Stimulated activated naive CD8-positive, alpha-beta T cell treated with anti-CD3 and anti-CD28 coated beads, Interleukin-15, Interleukin-2, amounts not matched to agents 100 U/mL and 50 U/mL, for 24 hours (primary cell): ENCODE data around the gene MPHOSPH9.

Experiments used
- ATAC-seq: fragments of 150-1000 bp; cut with Tn5 transposase; one replicate; pipeline ENCODE4 v1.10.0; 2021
- DNase-seq: peaks from one replicate; pipeline ENCODE4 v3.0.0; 2021

MPHOSPH9 gene

DNA sequence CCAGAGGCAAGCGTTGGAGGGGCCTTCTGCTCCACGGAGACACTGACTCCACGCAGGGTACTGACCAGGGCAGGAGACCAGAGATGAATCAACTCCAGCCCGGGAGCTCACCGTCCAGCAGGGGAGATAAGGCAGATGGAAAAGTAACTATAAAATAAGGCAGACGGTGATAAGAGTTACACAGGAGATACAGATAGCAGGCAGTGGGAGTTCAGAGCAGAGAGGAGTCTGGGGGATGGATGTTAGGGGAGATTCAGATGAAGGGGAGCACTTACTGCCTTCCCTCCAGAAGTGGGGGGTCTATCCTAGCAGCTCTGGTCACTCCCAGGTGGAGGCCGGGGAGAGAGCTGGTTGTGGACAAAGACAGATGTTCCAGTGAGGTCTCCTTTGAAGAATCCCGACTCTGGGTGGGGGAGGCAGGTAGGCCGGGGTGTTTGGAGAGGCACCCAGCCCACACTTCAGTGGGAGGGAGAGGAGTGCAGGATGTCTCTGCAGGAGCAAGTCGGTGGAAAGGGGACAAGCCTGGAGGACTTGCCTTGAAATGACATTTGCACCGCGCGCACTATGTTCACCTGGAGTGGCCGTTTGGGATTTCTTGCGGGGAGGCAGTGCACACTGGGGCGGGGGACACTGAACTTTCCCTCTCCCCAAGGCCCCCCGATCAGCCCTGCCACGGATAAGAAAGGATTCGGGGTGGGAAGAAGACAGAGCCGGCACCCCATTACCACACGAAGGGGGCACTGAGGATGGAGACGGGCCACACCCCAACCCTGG is 83.3 kb downstream of the MPHOSPH9 start:
- no peak for ATAC-seq

DNA sequence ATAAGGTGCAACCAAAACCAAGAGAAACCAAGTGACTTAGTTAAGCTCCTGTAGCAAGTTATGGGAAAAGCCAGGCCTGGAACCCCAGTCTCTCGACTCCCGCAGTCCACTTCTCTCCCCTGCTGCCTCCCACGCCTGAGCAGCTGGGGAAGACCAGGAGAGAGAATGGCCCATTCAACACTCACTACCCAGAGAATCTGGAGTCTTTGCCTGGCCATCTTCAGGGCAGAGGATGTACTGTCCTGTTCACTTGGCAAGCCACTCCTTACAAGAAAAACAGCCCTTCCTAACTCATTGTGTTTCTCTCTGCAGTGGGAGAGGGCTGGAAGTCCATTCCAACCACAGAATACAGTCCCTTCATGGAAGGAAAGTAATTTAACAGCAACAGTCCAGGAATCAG is 83.9 kb downstream of the MPHOSPH9 start:
- ATAC-seq (no peak), DNase-seq (no peak)

More for the DNA sequence above, 83.3 kb downstream of the MPHOSPH9 start:
- DNase-seq, result no peak

DNA sequence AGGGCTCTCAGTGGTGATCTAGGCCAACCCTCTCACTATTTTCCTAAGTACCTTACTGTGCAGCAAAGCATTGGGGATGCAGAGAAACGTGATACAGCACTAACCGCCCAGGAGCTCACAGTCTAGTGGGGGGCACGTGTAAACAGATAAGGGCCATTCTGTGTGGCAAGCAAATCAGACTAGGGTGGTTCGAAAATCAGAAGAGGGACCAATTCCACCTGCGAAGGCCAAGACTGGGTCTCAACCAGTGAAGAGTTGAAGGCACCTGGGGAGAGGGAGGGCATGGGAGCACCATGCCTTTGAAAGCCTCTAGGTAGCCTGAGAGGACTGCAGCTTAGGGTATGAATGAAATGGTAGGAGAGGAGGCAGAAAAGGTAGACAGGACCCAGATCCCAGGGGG is 84.3 kb downstream of the MPHOSPH9 start:
- ATAC-seq, result no peak
- no peak for DNase-seq

- DNase-seq (no peak), ATAC-seq (no peak)
Measured at GRCh38 chr12:123148223-123148622, 84.7 kb downstream of the MPHOSPH9 start.

DNA sequence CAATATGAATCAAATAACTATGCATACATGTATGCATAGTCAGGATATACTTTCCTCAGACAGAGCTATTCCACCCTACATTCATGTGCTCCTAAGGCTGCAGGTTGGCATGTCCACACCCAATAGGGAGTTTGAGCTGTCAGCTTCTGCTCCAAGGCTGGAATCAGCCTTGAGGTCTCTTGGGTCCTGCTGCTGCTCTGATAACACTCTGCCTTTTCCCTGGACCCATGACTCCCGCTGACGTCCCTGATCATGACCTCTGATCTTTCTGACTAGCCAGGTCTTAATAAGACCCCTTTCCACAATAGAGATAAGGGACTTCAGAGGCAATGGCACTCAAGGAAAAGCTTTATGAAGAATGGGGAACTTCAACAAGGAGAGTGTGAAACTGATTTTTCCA is 87.7 kb downstream of the MPHOSPH9 start:
- ATAC-seq (no peak), DNase-seq (no peak)

DNA sequence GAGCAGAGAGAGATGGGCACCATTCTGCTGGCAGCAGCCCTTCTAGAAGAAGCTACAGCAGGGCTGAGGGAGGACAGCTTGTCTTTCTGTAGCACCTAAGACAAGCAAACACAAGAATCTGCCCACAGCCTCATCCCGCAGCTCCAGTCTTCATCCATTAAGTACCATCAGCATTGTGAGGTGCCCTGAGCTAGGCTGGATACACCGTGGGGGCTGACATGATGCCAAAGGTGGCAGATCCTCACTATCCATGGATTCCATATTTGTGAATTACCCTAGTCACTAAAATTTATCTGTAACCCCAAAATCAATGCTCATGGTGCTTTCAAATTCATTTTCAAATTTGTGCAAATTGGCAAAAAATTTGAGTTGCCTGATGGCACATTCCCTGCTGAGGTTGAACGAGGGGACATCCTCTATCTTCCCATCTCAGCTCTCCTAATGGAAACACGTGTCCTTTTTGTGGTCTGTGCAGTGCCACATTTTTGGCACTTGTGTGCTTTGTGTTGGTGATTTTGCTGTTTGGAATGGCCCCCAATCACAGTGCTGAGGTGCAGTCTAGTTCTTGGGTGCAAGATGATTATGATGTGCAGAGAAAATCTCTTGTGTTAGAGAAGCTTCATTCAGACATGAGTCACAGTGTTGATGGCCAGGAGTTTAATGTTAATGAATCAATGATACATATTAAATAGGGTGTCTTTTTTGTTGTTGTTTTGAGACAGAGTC is 89.0 kb downstream of the MPHOSPH9 start:
- ATAC-seq, result no peak
- DNase-seq, result no peak

DNA sequence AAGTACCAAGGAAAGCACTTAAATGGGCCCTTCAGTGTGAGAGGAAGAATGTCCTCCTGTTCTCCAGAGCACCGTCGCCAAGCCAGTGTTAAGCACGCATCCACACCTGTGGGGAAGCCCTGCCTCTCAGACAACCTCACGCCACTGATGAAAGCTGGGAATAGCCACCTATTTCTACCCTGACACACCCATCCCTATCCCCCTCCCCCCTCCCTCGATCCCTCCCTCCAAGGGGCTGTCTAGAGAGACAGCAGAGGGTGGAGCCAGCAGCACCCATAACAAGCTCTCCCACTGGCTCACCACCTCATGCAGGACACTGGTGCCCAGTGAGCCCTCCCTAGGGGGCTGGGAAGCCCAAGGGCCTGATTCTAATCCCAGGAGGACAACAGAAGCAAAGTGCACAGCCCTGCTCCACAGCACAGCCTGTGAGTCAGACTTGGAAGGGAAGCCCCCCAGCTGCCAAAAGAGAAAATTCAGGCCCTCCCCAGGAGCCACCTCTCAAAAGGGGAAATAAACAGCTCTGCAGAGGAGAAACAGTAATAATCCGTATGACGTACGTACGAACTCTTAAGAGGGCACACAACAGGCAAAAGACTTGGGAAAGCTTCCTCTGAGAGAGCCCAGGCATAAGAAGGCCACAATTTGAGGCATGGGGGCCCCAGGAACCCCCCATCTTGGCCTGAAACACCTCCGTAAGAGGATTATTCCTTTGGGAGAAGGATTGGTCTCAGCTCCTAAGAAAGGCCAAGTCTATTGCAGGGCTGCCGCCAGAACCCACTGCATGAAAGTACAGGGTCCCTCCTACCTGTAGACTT is 89.8 kb downstream of the MPHOSPH9 start:
- ATAC-seq (peak; percentile 47), DNase-seq (no peak)

DNA sequence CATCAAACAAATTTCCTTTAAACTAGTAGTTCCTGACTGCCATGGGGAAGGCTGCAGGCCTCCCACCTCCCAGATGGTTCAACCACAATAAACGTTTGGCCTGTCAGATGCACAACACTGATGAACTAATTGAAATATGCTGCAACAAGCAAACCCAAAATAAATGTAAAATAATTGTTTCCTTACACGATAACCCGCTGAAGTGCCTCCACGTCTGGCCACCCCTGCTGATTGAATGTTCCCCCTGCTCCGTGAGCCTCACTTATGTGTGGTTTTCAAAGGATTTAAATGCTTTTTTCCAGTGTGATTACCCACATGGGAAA is 90.5 kb downstream of the MPHOSPH9 start:
- ATAC-seq, result no peak
- no peak for DNase-seq

- ATAC-seq (no peak), DNase-seq (no peak)
Measured at GRCh38 chr12:123141615-123142517, 91.1 kb downstream of the MPHOSPH9 start.

DNA sequence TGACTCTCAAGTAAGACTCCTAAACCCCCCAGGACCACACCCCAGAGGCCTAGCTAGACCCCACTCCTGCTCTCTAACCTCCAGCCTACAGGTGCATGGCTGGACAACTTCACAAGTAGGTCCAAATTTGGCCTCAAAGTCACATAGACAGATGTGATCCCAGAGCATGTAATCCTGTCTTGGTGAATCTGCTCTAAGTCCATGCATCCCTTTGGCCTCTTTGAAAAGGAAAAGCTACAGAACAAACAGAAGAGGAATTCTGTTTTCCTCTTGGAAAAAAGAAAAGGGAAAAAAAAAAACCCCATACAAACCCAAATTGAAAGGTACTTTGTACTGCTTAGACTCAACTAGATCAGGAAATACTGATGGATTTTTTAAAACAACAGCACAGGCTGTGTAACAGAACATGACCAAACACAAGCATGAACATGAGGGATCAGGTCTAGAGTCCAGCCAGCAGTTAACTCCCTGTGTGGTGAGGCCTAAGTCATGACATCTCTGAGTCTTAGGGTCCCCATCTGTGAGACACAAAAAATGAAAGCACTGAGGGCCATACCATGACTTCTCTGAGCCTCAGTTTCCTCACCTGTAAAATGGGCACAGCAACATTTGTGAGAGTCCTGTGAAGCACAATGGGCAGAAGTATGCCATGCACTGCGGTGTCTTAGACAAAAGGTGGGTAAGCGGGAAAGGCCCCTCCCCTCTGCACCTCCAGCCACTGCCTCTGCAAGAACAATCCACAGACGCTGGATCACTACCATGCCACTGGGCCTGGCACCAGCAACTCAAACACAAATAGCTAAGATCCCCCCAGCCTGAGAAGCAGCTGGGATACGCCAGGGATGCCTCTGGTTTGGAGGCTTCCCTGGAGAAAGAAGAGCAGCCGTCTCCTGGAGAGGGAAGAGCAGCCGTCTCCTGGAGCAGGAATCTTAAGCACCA is 92.0 kb downstream of the MPHOSPH9 start:
- ATAC-seq (no peak), DNase-seq (no peak)

DNA sequence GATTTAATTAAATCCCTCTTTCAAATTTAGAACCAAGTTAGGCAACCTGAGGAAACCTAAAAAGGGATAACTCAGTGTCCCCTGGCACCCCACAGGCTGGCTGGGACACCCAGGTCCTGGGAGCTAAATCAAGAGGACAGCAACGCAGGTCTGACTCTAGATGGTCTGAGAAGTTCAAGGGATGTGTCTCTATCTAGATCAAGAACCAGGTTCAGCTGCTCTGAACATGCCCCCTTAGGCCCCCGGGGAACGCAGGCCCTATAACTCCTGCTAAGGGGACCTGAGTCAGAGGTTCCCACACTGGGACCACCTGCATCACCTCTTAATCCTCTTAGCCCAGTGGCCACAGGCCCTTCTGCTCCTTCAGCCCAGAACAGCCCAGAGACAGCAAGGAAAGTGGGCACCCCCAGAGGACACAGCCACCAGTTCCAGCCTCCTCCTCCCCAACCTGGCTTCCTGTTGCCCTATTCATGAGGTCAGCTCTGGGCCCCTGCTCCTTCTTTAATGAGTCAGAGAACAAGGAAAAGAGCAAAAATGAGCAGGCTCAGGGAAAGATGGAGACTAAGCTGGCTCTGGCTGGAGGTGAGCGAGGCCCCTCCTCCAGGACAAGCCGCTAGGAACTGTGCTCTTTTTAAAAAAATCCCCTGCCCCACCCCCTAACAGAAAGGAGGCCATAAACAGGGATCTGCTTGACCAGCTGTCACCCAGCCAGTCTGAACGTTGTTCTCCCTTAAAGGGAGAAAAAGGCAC is 92.8 kb downstream of the MPHOSPH9 start:
- DNase-seq (no peak), ATAC-seq (peak; percentile 51)

DNA sequence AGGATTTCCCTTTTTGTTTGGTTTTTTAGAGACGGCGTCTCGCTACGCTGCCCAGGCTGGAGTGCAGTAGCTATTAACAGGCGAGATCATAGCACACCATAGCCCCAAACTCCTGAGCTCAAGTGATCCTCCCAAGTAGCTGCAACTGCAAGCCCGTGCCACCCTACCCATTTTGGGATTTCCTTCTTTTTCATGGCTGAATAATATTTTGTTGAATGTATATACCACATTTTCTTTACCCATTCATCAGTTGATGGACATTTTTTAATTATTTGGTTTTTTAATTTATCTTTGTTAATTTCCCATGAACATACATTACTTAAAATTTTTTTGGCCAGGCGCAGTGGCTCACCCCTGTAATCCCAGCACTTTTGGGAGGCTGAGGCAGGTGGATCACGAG is 97.3 kb downstream of the MPHOSPH9 start:
- no peak for ATAC-seq
- no peak for DNase-seq

- DNase-seq, result no peak
- ATAC-seq, result no peak
Measured at GRCh38 chr12:123134826-123135225, 98.1 kb downstream of the MPHOSPH9 start.

- no peak for DNase-seq
- ATAC-seq, result no peak
Measured at GRCh38 chr12:123134271-123134671, 98.7 kb downstream of the MPHOSPH9 start.

GRCh38 chr12:123133701-123134100 is 99.2 kb downstream of the MPHOSPH9 start:
- no peak for ATAC-seq
- DNase-seq, result no peak

DNA sequence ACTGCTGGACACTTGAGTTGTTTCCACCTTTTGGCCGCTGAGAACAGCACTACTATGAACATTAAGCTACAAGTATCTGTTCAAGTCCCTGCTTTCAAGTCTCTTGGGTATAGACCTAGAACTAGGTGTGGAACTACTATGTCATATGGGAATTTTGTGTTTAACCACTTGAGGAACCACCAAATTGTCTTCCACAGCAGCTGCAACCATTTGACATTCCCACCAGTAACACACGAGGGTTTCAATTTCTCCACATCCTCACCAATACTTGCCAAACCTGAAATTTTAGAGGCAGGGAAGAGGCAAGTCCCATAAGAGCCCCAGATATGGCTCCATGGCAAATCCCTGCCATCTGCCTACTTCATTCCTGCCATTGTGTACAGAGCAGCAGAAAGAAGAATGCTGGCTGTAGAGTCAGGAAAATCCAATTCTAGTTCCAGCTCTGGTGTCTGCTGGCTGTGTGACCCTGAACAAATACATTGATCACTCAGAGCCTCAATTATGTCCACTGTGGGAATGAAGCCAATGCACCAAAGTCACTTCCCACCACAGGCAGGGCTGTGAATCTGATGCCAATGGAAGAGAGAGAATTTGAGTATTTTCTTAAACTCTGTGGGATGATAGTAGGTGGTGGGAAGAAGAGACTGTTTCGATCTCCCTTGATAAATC is 99.9 kb downstream of the MPHOSPH9 start:
- DNase-seq (no peak), ATAC-seq (no peak)

GRCh38 chr12:123131879-123132402 is 101.0 kb downstream of the MPHOSPH9 start:
- ATAC-seq, result peak; percentile 81
- peak; percentile 41 for DNase-seq

DNA sequence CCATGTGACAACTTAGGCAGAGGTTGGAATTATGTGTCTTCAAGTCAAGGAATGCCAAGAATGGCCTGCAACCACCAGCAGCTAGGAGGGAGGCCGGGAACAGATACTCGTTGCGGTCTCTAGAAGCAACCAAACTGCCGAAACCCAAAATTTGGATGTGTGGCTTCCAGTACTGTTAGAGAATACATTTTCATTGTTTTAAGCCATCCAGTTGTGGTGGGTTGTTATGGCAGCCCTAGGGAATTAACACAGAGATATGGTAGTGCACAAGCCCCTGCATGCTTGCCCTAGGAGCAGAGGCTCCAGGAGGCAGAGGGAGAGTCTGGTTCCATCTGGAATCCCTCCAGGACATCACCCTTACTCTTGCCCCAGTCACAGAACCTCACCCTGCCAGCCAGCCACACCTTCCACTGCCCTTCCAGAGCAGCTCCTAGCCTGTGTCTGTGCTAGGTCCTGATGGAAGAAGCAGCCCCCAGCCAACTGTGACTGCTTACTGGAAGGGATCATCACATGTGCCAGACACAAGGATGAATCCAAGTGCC is 101.6 kb downstream of the MPHOSPH9 start:
- no peak for DNase-seq
- peak; percentile 20 for ATAC-seq

DNA sequence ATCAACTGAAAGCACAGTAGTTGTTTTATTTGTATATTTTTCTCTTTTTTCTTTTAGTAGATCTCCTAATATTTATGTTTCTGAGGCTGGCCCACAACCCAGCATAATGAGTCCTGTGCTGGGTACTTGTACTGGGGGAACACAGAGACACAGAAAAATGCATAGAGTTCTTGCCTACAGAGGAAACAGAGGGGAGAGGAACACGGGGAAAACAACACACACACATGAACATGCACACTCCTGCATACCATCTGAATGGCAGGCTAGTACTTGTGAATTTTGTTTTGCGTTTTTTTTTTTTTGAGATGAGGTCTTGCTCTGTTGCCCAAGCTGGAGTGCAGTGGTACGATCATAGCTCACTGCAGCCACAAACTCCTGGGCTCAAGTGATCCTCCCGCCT is 103.3 kb downstream of the MPHOSPH9 start:
- DNase-seq, result no peak
- ATAC-seq, result no peak
